Measurements from ENCODE around the gene RAPGEF5. TPM values are rescaled to one million over a fixed set of nuclear protein-coding genes. Genes with fewer than 3 reads are reported as not detected.

RAPGEF5 gene
- total and polyA plus RNA-seq, 4 donors, result 16.1 to 308 (median 61.4) TPM

- no peak overlapping the region for H3K4me3 ChIP-seq
- H3K9me3 ChIP-seq (ENCODE audit: control insufficient read depth in 4 of 4, insufficient read depth in 3 of 4, low read length in 3 of 4), result no peaks in the 10 kb centered on the region
- no peak overlapping the region for H3K9ac ChIP-seq (ENCODE audit: insufficient read depth in 1 of 2, low read length in 2 of 2)
- H3K4me1 ChIP-seq (ENCODE audit: control insufficient read depth in 5 of 5, insufficient read depth in 5 of 5, low read length in 5 of 5), result peaks cover 4 to 14% (median 11%) of the 10 kb centered on the region in 5 donors
- no peaks in the 10 kb centered on the region for H3K27me3 ChIP-seq (ENCODE audit: control insufficient read depth in 3 of 3, insufficient read depth in 3 of 3, low read length in 2 of 3)
- H3K36me3 ChIP-seq (ENCODE audit: control insufficient read depth in 4 of 4, insufficient read depth in 4 of 4, low read length in 4 of 4), result peaks cover 0 to 16% (median 0%) of the 10 kb centered on the region in 4 donors
- ATAC-seq (ENCODE audit: insufficient read depth, low FRiP score) (no peak), DNase-seq (no peak)
- TF ChIP-seq, protein P1, sequence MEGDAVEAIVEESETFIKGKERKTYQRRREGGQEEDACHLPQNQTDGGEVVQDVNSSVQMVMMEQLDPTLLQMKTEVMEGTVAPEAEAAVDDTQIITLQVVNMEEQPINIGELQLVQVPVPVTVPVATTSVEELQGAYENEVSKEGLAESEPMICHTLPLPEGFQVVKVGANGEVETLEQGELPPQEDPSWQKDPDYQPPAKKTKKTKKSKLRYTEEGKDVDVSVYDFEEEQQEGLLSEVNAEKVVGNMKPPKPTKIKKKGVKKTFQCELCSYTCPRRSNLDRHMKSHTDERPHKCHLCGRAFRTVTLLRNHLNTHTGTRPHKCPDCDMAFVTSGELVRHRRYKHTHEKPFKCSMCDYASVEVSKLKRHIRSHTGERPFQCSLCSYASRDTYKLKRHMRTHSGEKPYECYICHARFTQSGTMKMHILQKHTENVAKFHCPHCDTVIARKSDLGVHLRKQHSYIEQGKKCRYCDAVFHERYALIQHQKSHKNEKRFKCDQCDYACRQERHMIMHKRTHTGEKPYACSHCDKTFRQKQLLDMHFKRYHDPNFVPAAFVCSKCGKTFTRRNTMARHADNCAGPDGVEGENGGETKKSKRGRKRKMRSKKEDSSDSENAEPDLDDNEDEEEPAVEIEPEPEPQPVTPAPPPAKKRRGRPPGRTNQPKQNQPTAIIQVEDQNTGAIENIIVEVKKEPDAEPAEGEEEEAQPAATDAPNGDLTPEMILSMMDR (IDR thresholded peaks at IDR 0.05; ENCODE audit: control extremely low read depth, extremely low read depth), result no peak
- H3K27ac ChIP-seq (ENCODE audit: low read depth in 1 of 2, low read length in 1 of 2), result no peak overlapping the region
These were observed 151.3 kb downstream of the RAPGEF5 start for GRCh38 chr7:22205631-22206030.

DNA sequence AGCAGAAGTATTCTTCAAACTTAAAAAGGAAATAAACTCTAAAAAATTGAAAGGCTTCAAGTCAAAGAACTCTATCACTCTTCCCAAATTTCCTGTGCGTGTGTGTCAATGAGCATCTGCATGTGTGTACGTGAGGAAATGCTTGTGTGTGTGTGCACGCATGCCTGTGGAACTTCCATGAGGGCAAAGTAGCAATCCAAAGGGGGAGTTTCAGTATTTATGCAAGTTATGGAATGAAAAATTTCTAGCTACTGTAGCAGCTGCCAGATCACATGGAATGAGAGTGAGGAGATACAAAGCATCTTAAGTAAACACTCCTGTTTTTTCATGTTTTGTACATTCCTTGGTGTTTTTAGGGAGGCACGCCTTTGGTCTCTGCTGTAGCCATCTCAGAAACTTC, 152.6 kb downstream of the RAPGEF5 start:
- TF ChIP-seq, protein P1 (IDR thresholded peaks at IDR 0.05; ENCODE audit: control extremely low read depth, extremely low read depth), result no peak
- ATAC-seq (ENCODE audit: insufficient read depth, low FRiP score) (no peak), DNase-seq (peak in 1 of 3 donors; percentile 49)
- H3K27ac ChIP-seq (ENCODE audit: low read depth in 1 of 2, low read length in 1 of 2), result no peak overlapping the region
- H3K9me3 ChIP-seq (ENCODE audit: control insufficient read depth in 4 of 4, insufficient read depth in 3 of 4, low read length in 3 of 4), result no peaks in the 10 kb centered on the region
- WGBS, 2 donors, result 59 to 62% methylated on average over 4 of the region's 4 CpGs
- peaks cover 4 to 14% (median 11%) of the 10 kb centered on the region in 5 donors for H3K4me1 ChIP-seq (ENCODE audit: control insufficient read depth in 5 of 5, insufficient read depth in 5 of 5, low read length in 5 of 5)
- no peak overlapping the region for H3K9ac ChIP-seq (ENCODE audit: insufficient read depth in 1 of 2, low read length in 2 of 2)
- no peaks in the 10 kb centered on the region for H3K27me3 ChIP-seq (ENCODE audit: control insufficient read depth in 3 of 3, insufficient read depth in 3 of 3, low read length in 2 of 3)
- no peak overlapping the region for H3K4me3 ChIP-seq
- peaks cover 0 to 16% (median 0%) of the 10 kb centered on the region in 4 donors for H3K36me3 ChIP-seq (ENCODE audit: control insufficient read depth in 4 of 4, insufficient read depth in 4 of 4, low read length in 4 of 4)

DNA sequence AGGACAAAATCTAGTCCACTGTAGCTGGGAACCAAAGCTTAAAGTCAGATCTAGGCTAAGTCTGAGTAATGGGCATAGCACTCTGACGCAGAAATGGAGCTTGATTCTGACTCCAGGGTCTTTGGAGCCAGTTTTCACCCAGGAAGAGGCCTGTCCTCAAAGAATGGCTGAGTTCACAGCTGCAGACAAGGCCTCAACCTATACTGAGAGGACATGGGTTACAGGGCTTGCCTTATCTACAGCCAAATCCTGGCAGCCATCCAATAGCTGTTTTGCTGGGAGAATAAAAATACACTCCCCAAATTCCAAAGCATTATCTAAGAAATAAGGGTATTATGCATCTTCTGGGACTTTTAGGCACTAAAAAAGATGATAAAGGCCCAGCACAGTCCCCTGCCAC, 154.8 kb downstream of the RAPGEF5 start:
- Histone ChIP-seq H3K27me3 (ENCODE audit: control insufficient read depth in 3 of 3, insufficient read depth in 3 of 3, low read length in 2 of 3) (no peaks in the 10 kb centered on the region), H3K9ac (ENCODE audit: insufficient read depth in 1 of 2, low read length in 2 of 2) (no peak overlapping the region), H3K4me3 (no peak overlapping the region), H3K36me3 (ENCODE audit: control insufficient read depth in 4 of 4, insufficient read depth in 4 of 4, low read length in 4 of 4) (peaks cover 0 to 17% (median 0%) of the 10 kb centered on the region in 4 donors), H3K4me1 (ENCODE audit: control insufficient read depth in 5 of 5, insufficient read depth in 5 of 5, low read length in 5 of 5) (peaks cover 2 to 19% (median 5%) of the 10 kb centered on the region in 5 donors), H3K27ac (ENCODE audit: low read depth in 1 of 2, low read length in 1 of 2) (peak overlapping the region in 1 of 2 donors; percentile 53), H3K9me3 (ENCODE audit: control insufficient read depth in 4 of 4, insufficient read depth in 3 of 4, low read length in 3 of 4) (no peaks in the 10 kb centered on the region)
- DNase-seq (no peak), ATAC-seq (ENCODE audit: insufficient read depth, low FRiP score) (no peak)
- TF ChIP-seq, protein P1 (IDR thresholded peaks at IDR 0.05; ENCODE audit: control extremely low read depth, extremely low read depth), result no peak
- WGBS, 2 donors, result 88 to 100% methylated on average over 1 of the region's 1 CpG

Data from lung (tissue), 12 donors.